H9 (cell line): ENCODE measurements around the gene SAMHD1. TPM values are rescaled to one million over a fixed set of nuclear protein-coding genes. Genes with fewer than 3 reads are reported as not detected.

Experiments used
- DNase-seq: peaks from one replicate; pipeline ENCODE4 v3.0.0-alpha.2; 2017
- H2AFZ ChIP-seq: one replicate; pipeline ENCODE4 v1.6.1; 2013; ENCODE audit warnings: mild to moderate bottlenecking, low read length, control low read depth, moderate library complexity
- H2AK5ac ChIP-seq: 2 replicates; pipeline ENCODE4 v1.6.1; 2013; ENCODE audit warnings: low read length, control low read depth, mixed read lengths; ENCODE audit not compliant: insufficient read length
- H2BK120ac ChIP-seq: one replicate; pipeline ENCODE4 v1.6.1; 2013; ENCODE audit warnings: low read depth, mild to moderate bottlenecking, low read length, control low read depth, inconsistent platforms; ENCODE audit not compliant: poor library complexity, severe bottlenecking
- H2BK12ac ChIP-seq: 2 replicates; pipeline ENCODE4 v1.6.1; 2013; ENCODE audit warnings: low read length, control low read depth, mixed read lengths, low read depth; ENCODE audit not compliant: insufficient read length
- H2BK15ac ChIP-seq: 2 replicates; pipeline ENCODE4 v1.6.1; 2013; ENCODE audit warnings: low read depth, low read length, control low read depth
- H2BK20ac ChIP-seq: one replicate; pipeline ENCODE4 v1.6.1; 2013; ENCODE audit warnings: low read depth, mild to moderate bottlenecking, low read length, control low read depth, inconsistent platforms; ENCODE audit not compliant: poor library complexity, severe bottlenecking
- H2BK5ac ChIP-seq: 2 replicates; pipeline ENCODE4 v1.6.1; 2013; ENCODE audit warnings: low read length, control low read depth, mixed read lengths; ENCODE audit not compliant: insufficient read length
- H3K14ac ChIP-seq: 2 replicates; pipeline ENCODE4 v1.6.1; 2013; ENCODE audit warnings: low read length, control low read depth; ENCODE audit not compliant: insufficient read depth
- H3K18ac ChIP-seq: 2 replicates; pipeline ENCODE4 v1.6.1; 2013; ENCODE audit warnings: low read depth, mild to moderate bottlenecking, mixed read lengths, low read length, control low read depth; ENCODE audit not compliant: insufficient read length
- H3K23ac ChIP-seq: 2 replicates; pipeline ENCODE4 v1.6.1; 2013; ENCODE audit warnings: low read length, control low read depth, mixed read lengths, low read depth; ENCODE audit not compliant: insufficient read length
- H3K23me2 ChIP-seq: 2 replicates; pipeline ENCODE4 v1.6.1; 2013; ENCODE audit warnings: low read depth, mild to moderate bottlenecking, mixed read lengths, low read length, control low read depth; ENCODE audit not compliant: insufficient read length, poor library complexity, severe bottlenecking
- H3K27ac ChIP-seq: 2 replicates; pipeline ENCODE4 v1.5.1; 2013; ENCODE audit warnings: low read length, control low read depth, mixed read lengths, low read depth; ENCODE audit not compliant: insufficient read length
- H3K27me3 ChIP-seq: 2 replicates; pipeline ENCODE4 v1.6.1; 2013; ENCODE audit warnings: low read length, control low read depth, inconsistent platforms; ENCODE audit not compliant: insufficient read depth
- H3K4ac ChIP-seq: 2 replicates; pipeline ENCODE4 v1.6.1; 2013; ENCODE audit warnings: low read depth, mild to moderate bottlenecking, control low read depth, inconsistent platforms, low read length, moderate library complexity
- H3K4me1 ChIP-seq: 2 replicates; pipeline ENCODE4 v1.6.1; 2013; ENCODE audit warnings: low read length, control low read depth, inconsistent platforms; ENCODE audit not compliant: insufficient read depth
- H3K4me2 ChIP-seq: 2 replicates; pipeline ENCODE4 v1.6.1; 2013; ENCODE audit warnings: low read length, control low read depth, mixed read lengths; ENCODE audit not compliant: insufficient read length, insufficient read depth
- H3K56ac ChIP-seq: 2 replicates; pipeline ENCODE4 v1.6.1; 2013; ENCODE audit warnings: low read depth, mild to moderate bottlenecking, mixed read lengths, low read length, control low read depth; ENCODE audit not compliant: insufficient read length
- H3K79me1 ChIP-seq: 2 replicates; pipeline ENCODE4 v1.6.1; 2013; ENCODE audit warnings: low read depth, mild to moderate bottlenecking, moderate library complexity, low read length, control low read depth, inconsistent platforms; ENCODE audit not compliant: insufficient read depth, poor library complexity, severe bottlenecking
- H3K79me2 ChIP-seq: 2 replicates; pipeline ENCODE4 v1.6.1; 2013; ENCODE audit warnings: low read length, control low read depth, inconsistent platforms; ENCODE audit not compliant: insufficient read depth
- H3K9ac ChIP-seq: 2 replicates; pipeline ENCODE4 v1.6.1; 2013; ENCODE audit warnings: low read length, control low read depth, mixed read lengths; ENCODE audit not compliant: insufficient read length; ENCODE audit errors: extremely low read depth
- H3K9me3 ChIP-seq: one replicate; pipeline ENCODE4 v1.6.1; 2013; ENCODE audit warnings: low read depth, low read length, inconsistent platforms; ENCODE audit not compliant: control insufficient read depth
- H3T11ph ChIP-seq: one replicate; pipeline ENCODE4 v1.6.1; 2013; ENCODE audit warnings: mild to moderate bottlenecking, low read length, control low read depth, inconsistent platforms
- H4K20me1 ChIP-seq: one replicate; pipeline ENCODE4 v1.6.1; 2013; ENCODE audit not compliant: control insufficient read depth, insufficient read length, insufficient read depth
- H4K5ac ChIP-seq: 2 replicates; pipeline ENCODE4 v1.6.1; 2013; ENCODE audit warnings: low read depth, mild to moderate bottlenecking, mixed read lengths, low read length, control low read depth; ENCODE audit not compliant: insufficient read length
- H4K8ac ChIP-seq: replicated peaks from 2 replicates; pipeline ENCODE4 v1.6.1; 2013; ENCODE audit warnings: low read length, control low read depth, mixed read lengths, low read depth; ENCODE audit not compliant: insufficient read length
- H4K91ac ChIP-seq: 2 replicates; pipeline ENCODE4 v1.6.1; 2013; ENCODE audit warnings: low read depth, mild to moderate bottlenecking, moderate library complexity, mixed read lengths, low read length, control low read depth; ENCODE audit not compliant: insufficient read length
- H3K27ac Mint-ChIP-seq, 3 experiments: 2 replicates in 2 of 3; 3 replicates in 1 of 3; pipeline ENCODE4 v1.8.0; 2020 to 2021; ENCODE audit warnings: mixed read lengths in 3 of 3, mild to moderate bottlenecking in 1 of 3, moderate library complexity in 1 of 3
- H3K27me3 Mint-ChIP-seq: 2 replicates; pipeline ENCODE4 v1.8.0; 2021; ENCODE audit warnings: low read depth, mild to moderate bottlenecking, moderate library complexity, mixed read lengths
- H3K36me3 Mint-ChIP-seq, 3 experiments: 2 replicates in 2 of 3; 3 replicates in 1 of 3; pipeline ENCODE4 v1.8.0; 2020 to 2021; ENCODE audit warnings: low read depth in 3 of 3, mixed read lengths in 3 of 3; ENCODE audit not compliant: insufficient read depth in 1 of 3
- H3K4me1 Mint-ChIP-seq, 2 experiments: 2 replicates each; pipeline ENCODE4 v1.8.0; 2020; ENCODE audit warnings: mixed read lengths in 2 of 2
- H3K4me3 Mint-ChIP-seq, 2 experiments: 2 replicates in 1 of 2; 3 replicates in 1 of 2; pipeline ENCODE4 v1.8.0; 2020 to 2021; ENCODE audit warnings: mild to moderate bottlenecking in 2 of 2, mixed read lengths in 2 of 2, moderate library complexity in 1 of 2
- H3K9me3 Mint-ChIP-seq, 2 experiments: 2 replicates in 1 of 2; 3 replicates in 1 of 2; pipeline ENCODE4 v1.8.0; 2020; ENCODE audit warnings: mild to moderate bottlenecking in 2 of 2, mixed read lengths in 2 of 2, moderate library complexity in 1 of 2
- CTCF ChIP-seq: fragments of 200-600 bp; sonication (generic); conservative IDR thresholded peaks from 3 replicates; pipeline ENCODE4 v1.8.0; 2021; ENCODE audit warnings: antibody characterized with exemption, mild to moderate bottlenecking
- WGBS: extraction: QIAGEN DNeasy Blood & Tissue Kit; methylation state at CpG from one replicate; pipeline ENCODE4 v1.1.7; 2013; ENCODE audit warnings: missing lambda C conversion rate, low lambda C conversion rate, mixed read lengths; ENCODE audit not compliant: insufficient read length; ENCODE audit errors: extremely low coverage; 5-methylcytosine and 5-hydroxymethylcytosine counted together
- total RNA-seq: library from RNA; stranded (reverse); gene quantifications from 2 replicates; pipeline ENCODE4 v1.2.1, GENCODE V29; 2021

Gene SAMHD1
- total RNA-seq, 1 experiment from 2014 or later: 53.1 TPM

DNA sequence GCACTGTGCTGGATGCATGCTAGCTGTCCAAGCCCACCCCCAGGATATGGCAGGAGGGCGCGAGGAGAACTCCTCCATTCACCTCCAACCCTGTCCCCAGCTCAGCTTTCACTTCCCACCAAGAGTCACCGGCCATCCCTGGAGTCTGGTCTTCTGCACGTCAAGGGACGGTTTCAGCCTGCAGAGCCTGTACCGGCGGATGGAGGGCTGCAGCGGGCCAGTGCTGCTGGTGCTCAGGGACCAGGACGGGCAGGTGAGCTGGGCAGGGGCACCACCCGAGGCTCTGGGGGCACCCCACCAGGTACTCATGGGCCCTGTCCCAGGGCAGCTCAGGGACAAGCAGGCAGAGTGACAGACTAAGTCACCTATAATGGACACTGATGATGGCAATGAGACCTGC lies 72.6 kb downstream of the SAMHD1 start:
- H3T11ph ChIP-seq: no peak overlapping the region
- H2BK20ac ChIP-seq: no peak overlapping the region
- H3K4me3 Mint-ChIP-seq: no peak overlapping the region
- H2AK5ac ChIP-seq: no peak overlapping the region
- H3K79me1 ChIP-seq: no peaks in the 10 kb centered on the region
- no peak overlapping the region for H3K56ac ChIP-seq
- no peak for TF ChIP-seq CTCF
- no peak overlapping the region for H3K9ac ChIP-seq
- no peaks in the 10 kb centered on the region for H3K36me3 Mint-ChIP-seq
- no peak for DNase-seq
- no peak overlapping the region for H3K18ac ChIP-seq
- no peaks in the 10 kb centered on the region; the same call in 1 of the 2 replicates for H3K4me1 ChIP-seq
- H3K14ac ChIP-seq: no peak overlapping the region
- H3K4me2 ChIP-seq: no peak overlapping the region
- no CpG with 5 or more reads among the region's 10 CpGs for WGBS
- no peak overlapping the region for H2BK15ac ChIP-seq
- peak overlapping the region in 1 of 3 experiments; percentile 59; a peak in 1 of 7 replicates for H3K27ac Mint-ChIP-seq
- no peaks in the 10 kb centered on the region for H3K9me3 ChIP-seq
- H3K27me3 ChIP-seq: no peaks in the 10 kb centered on the region
- peaks cover 7% of the 10 kb centered on the region; the same call in 1 of the 2 replicates for H3K27me3 Mint-ChIP-seq
- H3K23ac ChIP-seq: no peak overlapping the region
- no peaks in the 10 kb centered on the region for H3K23me2 ChIP-seq
- H3K79me2 ChIP-seq: no peaks in the 10 kb centered on the region
- H2AFZ ChIP-seq: no peak overlapping the region
- H3K4me1 Mint-ChIP-seq: no peaks in the 10 kb centered on the region
- no peaks in the 10 kb centered on the region for H3K9me3 Mint-ChIP-seq
- H4K8ac ChIP-seq: no peak overlapping the region
- H3K27ac ChIP-seq: no peak overlapping the region
- no peaks in the 10 kb centered on the region for H4K20me1 ChIP-seq
- no peak overlapping the region for H3K4ac ChIP-seq
- no peak overlapping the region for H2BK120ac ChIP-seq
- no peak overlapping the region for H2BK5ac ChIP-seq
- H2BK12ac ChIP-seq: no peak overlapping the region
- H4K5ac ChIP-seq: no peak overlapping the region
- no peak overlapping the region for H4K91ac ChIP-seq
